ENCODE data around the gene SBK3. TPM values are rescaled to one million over a fixed set of nuclear protein-coding genes. Genes with fewer than 3 reads are reported as not detected.
A peak's percentile ranks its signal among the peaks of the same experiment; 100 is the strongest.

SBK3 gene
- total RNA-seq, 1 donor from 2014 or later = not detected

GRCh38 chr19:55581823-55582223 lies 36.5 kb upstream of the SBK3 start:
- intact Hi-C loops (cut with DNase I) = loop anchor here (2.0 to 10.0 kb wide), 4 partner anchors 17 to 197 kb away; partner anchors contain the start of genes FIZ1, RPL28, TMEM238 and ZNF784
- Histone ChIP-seq H3K9me3 (no peaks in the 10 kb centered on the region), H3K27me3 (no peaks in the 10 kb centered on the region), H3K36me3 (peaks cover 16 to 22% of the 10 kb centered on the region in 2 donors), H3K27ac (no peak overlapping the region), H3K4me3 (peak overlapping the region in 1 of 2 donors; percentile 85), H3K4me1 (peaks cover 9 to 18% of the 10 kb centered on the region in 2 donors)
- no peak for DNase-seq (ENCODE audit: low spot score in 2 of 2)
- TF ChIP-seq, protein P1, sequence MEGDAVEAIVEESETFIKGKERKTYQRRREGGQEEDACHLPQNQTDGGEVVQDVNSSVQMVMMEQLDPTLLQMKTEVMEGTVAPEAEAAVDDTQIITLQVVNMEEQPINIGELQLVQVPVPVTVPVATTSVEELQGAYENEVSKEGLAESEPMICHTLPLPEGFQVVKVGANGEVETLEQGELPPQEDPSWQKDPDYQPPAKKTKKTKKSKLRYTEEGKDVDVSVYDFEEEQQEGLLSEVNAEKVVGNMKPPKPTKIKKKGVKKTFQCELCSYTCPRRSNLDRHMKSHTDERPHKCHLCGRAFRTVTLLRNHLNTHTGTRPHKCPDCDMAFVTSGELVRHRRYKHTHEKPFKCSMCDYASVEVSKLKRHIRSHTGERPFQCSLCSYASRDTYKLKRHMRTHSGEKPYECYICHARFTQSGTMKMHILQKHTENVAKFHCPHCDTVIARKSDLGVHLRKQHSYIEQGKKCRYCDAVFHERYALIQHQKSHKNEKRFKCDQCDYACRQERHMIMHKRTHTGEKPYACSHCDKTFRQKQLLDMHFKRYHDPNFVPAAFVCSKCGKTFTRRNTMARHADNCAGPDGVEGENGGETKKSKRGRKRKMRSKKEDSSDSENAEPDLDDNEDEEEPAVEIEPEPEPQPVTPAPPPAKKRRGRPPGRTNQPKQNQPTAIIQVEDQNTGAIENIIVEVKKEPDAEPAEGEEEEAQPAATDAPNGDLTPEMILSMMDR (IDR thresholded peaks at IDR 0.05) = no peak

- intact Hi-C loops (cut with DNase I) = loop anchor here (2.0 to 10.0 kb wide), 4 partner anchors 18 to 196 kb away; partner anchors contain the start of genes FIZ1, RPL28, TMEM238 and ZNF784
- Histone ChIP-seq H3K9me3 (no peaks in the 10 kb centered on the region), H3K4me3 (peak overlapping the region; percentile 67 to 85), H3K4me1 (peaks cover 5 to 13% of the 10 kb centered on the region in 2 donors), H3K36me3 (peaks cover 16 to 22% of the 10 kb centered on the region in 2 donors), H3K27me3 (no peaks in the 10 kb centered on the region), H3K27ac (peak overlapping the region; percentile 89 to 92)
- no peak for DNase-seq (ENCODE audit: low spot score in 2 of 2)
- TF ChIP-seq, protein P1 (IDR thresholded peaks at IDR 0.05) = no peak
Measured at GRCh38 chr19:55581145-55581822, 35.9 kb upstream of the SBK3 start.

GRCh38 chr19:55580628-55581144 lies 35.3 kb upstream of the SBK3 start, which contains the start of gene ZNF579:
Gene ZNF579 (minus strand): TSS chr19:55580848. CDS start chr19:55579639, 1,209 bp downstream.
- Histone ChIP-seq H3K27me3 (no peaks in the 10 kb centered on the region), H3K4me3 (peak within 1 kb of the TSS; percentile 67 to 85), H3K36me3 (peaks cover 16 to 22% of the 10 kb centered on the region in 2 donors), H3K4me1 (peaks cover 2 to 8% of the 10 kb centered on the region in 2 donors), H3K9me3 (no peaks in the 10 kb centered on the region), H3K27ac (peak within 1 kb of the TSS; percentile 89 to 92)
- DNase-seq (ENCODE audit: low spot score in 2 of 2) = peak; percentile 32 to 89
- TF ChIP-seq, protein P1 (IDR thresholded peaks at IDR 0.05) = no peak
- intact Hi-C loops (cut with DNase I) = loop anchor here (1.0 to 10.0 kb wide), 6 partner anchors 18 to 196 kb away; partner anchors contain the start of genes FIZ1, RPL28, TMEM238 and ZNF784

- H3K27me3 ChIP-seq = no peaks in the 10 kb centered on the region
- no peaks in the 10 kb centered on the region for H3K9me3 ChIP-seq
- peaks cover 0 to 6% of the 10 kb centered on the region in 2 donors for H3K4me1 ChIP-seq
- peaks cover 16 to 22% of the 10 kb centered on the region in 2 donors for H3K36me3 ChIP-seq
- H3K4me3 ChIP-seq = peak overlapping the region; percentile 67 to 85
- TF ChIP-seq, protein P1 (IDR thresholded peaks at IDR 0.05) = no peak
- peak overlapping the region; percentile 89 to 92 for H3K27ac ChIP-seq
- intact Hi-C loops (cut with DNase I) = loop anchor here (1.0 to 10.0 kb wide), 6 partner anchors 19 to 195 kb away; partner anchors contain the start of genes FIZ1, RPL28, TMEM238 and ZNF784
- no peak for DNase-seq (ENCODE audit: low spot score in 2 of 2)
Measured at GRCh38 chr19:55579766-55580621, 34.7 kb upstream of the SBK3 start.

Measured in ascending aorta (tissue), 2 donors.